Activated T-helper 1 cell treated with anti-CD3 and anti-CD28 coated beads, Interleukin-12 subunit alpha, Interleukin-12 subunit beta, Interleukin-2, Interleukin-4 antibody, amounts not matched to agents 30 ng/mL and 10 ng/mL and 1 ng/mL, durations not matched to agents 14 hours and 24 hours and 36 hours (primary cell): Measurements from ENCODE around the gene CDCP1. TPM values are rescaled to one million over a fixed set of nuclear protein-coding genes. Genes with fewer than 3 reads are reported as not detected.

Experiments used
- DNase-seq: peaks from one replicate; pipeline ENCODE4 v3.0.0; 2021; ENCODE audit warnings: low spot score
- H3K27ac Mint-ChIP-seq: one replicate; pipeline ENCODE4 v1.8.0; 2021; ENCODE audit warnings: mild to moderate bottlenecking, mixed read lengths
- H3K27me3 Mint-ChIP-seq: one replicate; pipeline ENCODE4 v1.8.0; 2022; ENCODE audit warnings: mild to moderate bottlenecking, moderate library complexity, mixed read lengths; ENCODE audit not compliant: insufficient read depth
- H3K36me3 Mint-ChIP-seq: one replicate; pipeline ENCODE4 v1.8.0; 2021; ENCODE audit warnings: low read depth, mixed read lengths
- H3K4me1 Mint-ChIP-seq: one replicate; pipeline ENCODE4 v1.8.0; 2021; ENCODE audit warnings: low read depth, mixed read lengths
- H3K4me3 Mint-ChIP-seq: one replicate; pipeline ENCODE4 v1.8.0; 2021; ENCODE audit warnings: mild to moderate bottlenecking, moderate library complexity, mixed read lengths
- H3K9me3 Mint-ChIP-seq: one replicate; pipeline ENCODE4 v1.8.0; 2021; ENCODE audit warnings: mixed read lengths
- intact Hi-C: fragments of 100-400 bp; cut with micrococcal nuclease; formaldehyde crosslinking; loops from one replicate; pipeline ENCODE4 v1.15.1; 2024
- total RNA-seq: library from RNA; stranded (reverse); gene quantifications from 2 replicates; pipeline ENCODE4 v1.2.3, GENCODE V29; 2022

The CDCP1 gene
- total RNA-seq, 1 donor from 2014 or later: 1.2 TPM

DNA sequence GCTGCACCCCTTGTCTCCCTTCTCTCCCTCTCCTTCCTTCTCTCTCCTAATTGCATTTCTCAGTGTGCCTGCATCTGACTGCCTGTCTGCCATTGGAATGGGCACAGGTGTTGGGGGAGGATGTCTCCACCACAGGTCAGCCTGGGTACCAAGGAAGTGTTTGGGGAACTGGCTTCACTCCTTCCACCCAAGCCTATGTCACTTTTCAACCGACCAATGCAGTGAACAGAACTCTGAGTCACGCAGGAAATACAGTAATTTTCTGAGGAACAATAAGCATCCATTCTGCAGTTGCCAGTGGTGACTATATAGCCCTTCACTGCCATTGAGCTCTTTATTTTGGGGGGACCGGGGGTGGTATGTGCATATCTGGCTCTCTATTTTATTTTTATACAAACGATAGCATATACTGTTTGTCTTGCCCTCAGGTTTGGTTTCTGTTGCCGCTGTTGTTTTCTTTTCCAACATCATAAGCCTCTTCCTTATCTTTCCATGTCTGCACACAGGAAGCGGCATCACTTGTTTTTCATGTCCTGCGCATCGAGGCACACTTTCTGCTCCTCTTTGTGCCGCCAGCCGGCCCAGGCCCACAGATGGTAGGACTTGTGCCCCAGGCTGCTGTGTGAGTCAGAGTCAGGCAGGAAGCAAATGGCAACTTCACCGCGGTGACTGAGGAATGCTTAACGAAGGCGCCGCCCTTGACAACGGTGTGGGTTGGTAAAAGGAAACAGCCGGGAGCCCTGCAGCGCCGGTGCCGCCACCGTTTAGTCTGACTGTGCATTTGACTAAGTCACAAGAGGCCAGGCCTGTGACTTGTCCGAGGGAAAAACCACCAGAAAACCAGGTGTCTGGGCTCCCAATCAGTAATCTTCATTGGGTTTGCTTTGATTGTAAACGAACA, 21.1 kb upstream of the CDCP1 start:
- peaks cover 4% of the 10 kb centered on the region for H3K27me3 Mint-ChIP-seq
- peaks cover 44% of the 10 kb centered on the region for H3K4me1 Mint-ChIP-seq
- peaks cover 4% of the 10 kb centered on the region for H3K36me3 Mint-ChIP-seq
- peaks cover 6% of the 10 kb centered on the region for H3K9me3 Mint-ChIP-seq
- peak; percentile 76 for DNase-seq
- H3K27ac Mint-ChIP-seq: peak overlapping the region; percentile 93
- intact Hi-C loops: loop anchor here (1.0 to 5.0 kb wide), 7 partner anchors 22 to 185 kb away; partner anchors contain the start of gene TMEM158
- peak overlapping the region; percentile 72 for H3K4me3 Mint-ChIP-seq

DNA sequence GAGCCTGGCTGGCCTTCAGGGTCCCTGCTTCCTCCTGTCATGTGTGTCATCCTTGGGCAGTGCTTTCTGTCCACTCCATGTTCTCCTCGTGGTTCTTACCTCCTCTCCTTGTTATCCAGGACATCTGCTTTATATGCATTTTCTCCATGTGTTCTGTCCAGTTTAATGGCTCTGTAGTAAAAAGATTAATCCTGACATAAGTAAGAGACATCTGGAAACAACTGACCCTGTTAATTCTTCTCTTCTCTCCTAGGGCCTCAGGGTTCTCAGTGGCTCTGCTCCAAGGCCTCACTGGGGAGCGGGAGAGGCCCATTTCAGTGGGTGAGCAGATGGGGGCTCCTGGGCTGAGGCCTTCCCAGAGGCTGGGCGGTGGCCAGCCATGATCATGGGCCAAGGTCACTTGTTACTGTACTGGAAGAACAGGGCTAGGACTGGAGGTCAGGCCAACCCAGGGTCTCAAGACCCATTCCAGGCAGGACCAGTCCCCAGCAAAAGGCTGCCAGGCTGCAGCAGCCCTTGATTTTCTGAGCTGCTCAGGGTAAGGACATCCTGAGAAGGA, 20.2 kb upstream of the CDCP1 start:
- intact Hi-C loops: loop anchor here (2.0 to 5.0 kb wide), 2 partner anchors 22 to 184 kb away; no protein-coding TSS in a partner anchor
- H3K36me3 Mint-ChIP-seq: peaks cover 4% of the 10 kb centered on the region
- peaks cover 44% of the 10 kb centered on the region for H3K4me1 Mint-ChIP-seq
- no peak overlapping the region for H3K4me3 Mint-ChIP-seq
- H3K27me3 Mint-ChIP-seq: peaks cover 4% of the 10 kb centered on the region
- no peak overlapping the region for H3K27ac Mint-ChIP-seq
- DNase-seq: no peak
- peaks cover 6% of the 10 kb centered on the region for H3K9me3 Mint-ChIP-seq

DNA sequence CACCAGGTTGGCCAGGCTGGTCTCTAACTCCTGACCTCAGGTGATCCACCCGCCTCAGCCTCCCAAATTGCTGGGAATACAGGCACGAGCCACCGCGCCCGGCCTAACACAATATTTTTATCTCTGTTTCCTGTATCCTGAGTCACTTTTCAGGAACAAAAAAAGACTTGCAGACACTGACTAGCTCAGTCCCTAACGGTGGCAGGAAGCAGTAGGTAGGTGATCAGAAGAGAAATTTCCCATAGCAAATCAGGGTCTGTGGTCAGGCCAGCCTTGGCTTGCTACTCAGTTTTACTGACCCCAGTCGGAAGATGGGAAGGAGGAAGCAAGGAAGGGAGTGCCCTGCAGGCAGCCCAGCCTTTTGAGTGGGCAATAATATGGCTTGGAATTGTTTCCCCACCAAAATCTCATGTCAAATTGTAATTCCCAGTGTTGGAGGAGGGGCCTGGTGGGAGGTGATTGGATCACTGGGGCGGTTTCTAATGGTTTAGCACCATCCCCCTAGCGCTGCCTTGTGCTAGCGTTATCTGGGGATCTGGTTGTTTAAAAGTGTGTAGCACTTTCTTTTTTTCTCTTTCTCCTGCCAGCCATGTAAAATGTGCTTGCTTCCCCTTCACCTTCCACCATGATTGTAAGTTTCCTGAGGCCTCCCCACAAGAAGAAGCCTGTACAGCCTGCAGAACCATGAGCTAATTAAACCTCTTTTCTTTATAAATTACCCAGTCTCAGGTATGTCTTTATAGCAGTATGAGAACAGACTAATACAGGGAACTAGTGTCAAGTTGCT, 19.5 kb upstream of the CDCP1 start:
- peak overlapping the region; percentile 26 for H3K27ac Mint-ChIP-seq
- no peak overlapping the region for H3K4me3 Mint-ChIP-seq
- H3K9me3 Mint-ChIP-seq: peaks cover 6% of the 10 kb centered on the region
- H3K4me1 Mint-ChIP-seq: peaks cover 38% of the 10 kb centered on the region
- DNase-seq: no peak
- intact Hi-C loops: loop anchor here (2.0 to 5.0 kb wide), 2 partner anchors 21 to 183 kb away; no protein-coding TSS in a partner anchor
- H3K27me3 Mint-ChIP-seq: peaks cover 10% of the 10 kb centered on the region
- H3K36me3 Mint-ChIP-seq: peaks cover 4% of the 10 kb centered on the region

DNA sequence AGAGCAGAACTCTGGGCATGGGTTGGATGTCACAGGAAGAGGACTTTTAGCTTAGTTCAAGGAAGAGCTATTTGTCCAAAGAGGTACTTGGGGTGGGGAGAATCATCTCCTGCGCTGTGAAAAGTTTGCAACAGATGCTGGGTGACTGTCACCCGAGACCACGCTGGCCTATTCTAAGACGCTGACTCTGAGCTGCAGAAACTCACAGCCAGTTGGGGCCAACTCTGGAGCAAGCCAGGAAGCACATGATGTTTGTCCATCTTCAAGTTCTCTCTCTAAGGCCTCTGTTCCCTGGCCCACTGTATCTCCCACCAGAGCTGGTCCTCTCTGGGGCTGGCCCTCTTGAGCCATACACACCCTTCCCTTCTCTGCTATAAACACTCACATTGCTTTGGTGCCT, 17.9 kb upstream of the CDCP1 start:
- Mint-ChIP-seq H3K9me3 (peaks cover 6% of the 10 kb centered on the region), H3K27me3 (peaks cover 20% of the 10 kb centered on the region), H3K36me3 (peaks cover 4% of the 10 kb centered on the region), H3K4me1 (peaks cover 32% of the 10 kb centered on the region), H3K4me3 (no peak overlapping the region), H3K27ac (no peak overlapping the region)
- DNase-seq: no peak
- intact Hi-C loops: no loop called here

DNA sequence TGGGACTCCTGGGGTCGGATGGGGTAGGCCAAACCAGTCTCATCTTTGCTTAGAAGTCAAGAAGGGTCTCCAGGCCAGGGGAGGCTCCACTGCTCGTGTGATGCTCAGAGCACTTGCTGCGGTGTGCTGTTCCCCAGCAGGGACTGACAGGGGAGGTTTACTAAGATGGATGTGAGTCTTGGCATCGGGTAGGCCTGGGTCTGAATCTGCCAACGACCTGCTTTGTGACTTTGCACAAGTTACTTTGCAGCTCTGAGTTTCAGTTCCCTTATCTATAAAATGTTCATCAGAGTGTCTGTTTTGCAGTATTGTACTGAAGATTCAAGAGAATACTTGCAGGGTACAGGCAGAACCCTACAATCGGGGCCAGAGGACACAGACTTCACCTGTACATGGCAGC, 17.3 kb upstream of the CDCP1 start:
- DNase-seq: no peak
- no peak overlapping the region for H3K4me3 Mint-ChIP-seq
- H3K27me3 Mint-ChIP-seq: peaks cover 22% of the 10 kb centered on the region
- H3K27ac Mint-ChIP-seq: no peak overlapping the region
- peaks cover 4% of the 10 kb centered on the region for H3K36me3 Mint-ChIP-seq
- peaks cover 6% of the 10 kb centered on the region for H3K9me3 Mint-ChIP-seq
- peaks cover 32% of the 10 kb centered on the region for H3K4me1 Mint-ChIP-seq
- intact Hi-C loops: no loop called here

DNA sequence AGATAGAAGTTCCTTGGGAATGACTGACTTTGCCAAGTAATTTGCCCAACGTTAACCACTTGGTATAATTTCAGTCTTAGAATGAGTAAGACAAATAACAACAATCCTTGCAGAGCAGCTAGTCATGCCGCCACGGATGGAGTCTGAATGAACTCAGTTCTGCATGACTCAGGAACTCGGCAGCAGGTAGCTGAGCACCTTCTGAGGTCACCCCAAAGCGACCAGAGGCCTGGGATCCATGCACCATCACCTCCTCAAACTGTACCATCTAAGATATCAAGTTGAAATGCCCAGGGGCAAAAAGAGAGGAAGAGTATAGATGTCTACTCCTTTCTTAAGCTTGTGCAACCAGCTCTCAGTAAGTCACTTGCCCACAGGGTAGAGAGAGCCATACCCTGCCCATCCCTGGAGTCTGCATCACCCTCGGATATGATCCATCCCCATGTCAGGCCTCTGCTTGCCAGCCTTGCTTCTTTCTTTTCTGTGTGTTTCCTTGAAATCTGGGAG, 8.5 kb upstream of the CDCP1 start:
- Mint-ChIP-seq H3K9me3 (peaks cover 14% of the 10 kb centered on the region), H3K27ac (no peak overlapping the region), H3K27me3 (peaks cover 39% of the 10 kb centered on the region), H3K4me3 (no peak overlapping the region), H3K4me1 (no peaks in the 10 kb centered on the region), H3K36me3 (no peaks in the 10 kb centered on the region)
- intact Hi-C loops: no loop called here
- DNase-seq: no peak

DNA sequence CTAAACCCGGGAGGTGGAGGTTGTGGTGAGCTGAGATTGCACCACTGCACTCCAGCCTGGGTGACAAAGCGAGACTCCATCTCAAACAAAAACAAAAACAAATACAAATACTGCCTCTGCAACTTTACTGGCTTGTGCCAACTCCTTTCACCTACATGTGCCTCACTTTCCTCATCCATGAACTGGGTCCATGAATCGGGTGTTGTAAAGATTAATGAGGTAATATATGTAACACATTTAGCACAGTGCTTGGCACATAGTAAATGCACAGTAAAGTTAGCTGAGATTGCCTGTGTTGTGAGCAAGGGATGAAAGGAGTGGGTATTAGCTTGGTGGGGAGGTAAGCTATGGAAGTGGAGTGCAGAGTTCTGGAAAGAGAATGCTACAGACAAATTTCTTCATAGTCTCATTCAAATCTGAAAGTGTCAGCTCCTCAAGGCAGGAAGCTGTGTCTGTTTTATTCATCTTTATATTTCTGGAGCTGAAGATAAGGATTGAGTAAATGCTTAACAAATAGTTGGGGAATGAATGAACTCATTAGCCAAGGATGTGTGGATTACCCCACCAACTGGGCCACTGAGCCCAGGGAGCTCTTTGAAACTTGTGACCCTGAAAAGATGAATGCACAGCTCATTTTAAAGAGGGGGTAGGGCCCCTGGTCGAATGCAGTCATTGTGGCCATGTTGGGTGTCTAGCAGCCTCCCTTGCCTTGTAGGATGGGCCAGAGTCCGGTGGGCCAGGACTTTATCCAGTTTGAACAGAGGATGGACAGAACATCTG, 7.7 kb upstream of the CDCP1 start:
- Mint-ChIP-seq H3K4me3 (no peak overlapping the region), H3K27ac (no peak overlapping the region), H3K27me3 (peaks cover 39% of the 10 kb centered on the region), H3K4me1 (no peaks in the 10 kb centered on the region), H3K36me3 (no peaks in the 10 kb centered on the region), H3K9me3 (peaks cover 14% of the 10 kb centered on the region)
- no peak for DNase-seq
- intact Hi-C loops: no loop called here

DNA sequence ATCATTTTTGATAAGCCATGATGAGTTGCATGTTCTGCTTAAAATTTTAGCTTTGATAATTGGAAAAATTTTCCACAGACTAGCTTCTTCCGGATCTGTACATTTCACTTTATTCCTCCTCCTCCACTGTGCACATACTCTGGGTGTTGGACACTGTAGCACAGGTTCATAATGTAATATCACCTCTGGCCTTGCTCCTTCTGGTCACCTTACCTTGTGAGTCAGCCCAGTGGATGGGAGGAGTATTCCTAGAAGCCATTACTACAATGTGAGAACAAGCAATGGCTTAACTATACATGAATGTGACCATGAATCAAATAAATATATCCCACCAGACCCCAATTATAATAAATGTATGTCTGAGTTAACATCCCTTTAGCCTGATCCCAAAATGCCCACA, 6.1 kb upstream of the CDCP1 start:
- Mint-ChIP-seq H3K27me3 (peaks cover 49% of the 10 kb centered on the region), H3K27ac (no peak overlapping the region), H3K4me1 (no peaks in the 10 kb centered on the region), H3K4me3 (no peak overlapping the region), H3K36me3 (no peaks in the 10 kb centered on the region), H3K9me3 (peaks cover 14% of the 10 kb centered on the region)
- no peak for DNase-seq
- intact Hi-C loops: no loop called here

DNA sequence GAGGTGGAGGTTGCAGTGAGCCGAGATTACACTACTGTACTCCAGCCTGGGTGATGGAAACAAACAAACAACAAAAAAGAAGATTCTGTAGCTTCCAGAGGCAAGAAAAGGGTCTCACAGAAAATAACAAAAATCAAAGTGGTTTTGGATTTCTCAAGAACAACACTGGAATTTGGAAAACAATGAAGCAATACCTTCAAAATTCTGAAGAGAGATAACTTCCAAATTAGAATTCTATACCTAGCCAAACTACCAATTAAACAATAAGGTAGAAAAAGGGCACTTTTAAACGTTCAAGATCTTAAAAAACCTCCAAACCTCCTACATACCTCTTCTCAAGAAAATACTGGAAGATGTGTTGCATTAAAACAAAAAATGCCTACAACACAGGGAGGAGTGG, 4.9 kb upstream of the CDCP1 start:
- DNase-seq: no peak
- Mint-ChIP-seq H3K4me1 (no peaks in the 10 kb centered on the region), H3K9me3 (peaks cover 14% of the 10 kb centered on the region), H3K27ac (no peak overlapping the region), H3K36me3 (no peaks in the 10 kb centered on the region), H3K4me3 (no peak overlapping the region), H3K27me3 (peaks cover 54% of the 10 kb centered on the region)
- intact Hi-C loops: no loop called here

DNA sequence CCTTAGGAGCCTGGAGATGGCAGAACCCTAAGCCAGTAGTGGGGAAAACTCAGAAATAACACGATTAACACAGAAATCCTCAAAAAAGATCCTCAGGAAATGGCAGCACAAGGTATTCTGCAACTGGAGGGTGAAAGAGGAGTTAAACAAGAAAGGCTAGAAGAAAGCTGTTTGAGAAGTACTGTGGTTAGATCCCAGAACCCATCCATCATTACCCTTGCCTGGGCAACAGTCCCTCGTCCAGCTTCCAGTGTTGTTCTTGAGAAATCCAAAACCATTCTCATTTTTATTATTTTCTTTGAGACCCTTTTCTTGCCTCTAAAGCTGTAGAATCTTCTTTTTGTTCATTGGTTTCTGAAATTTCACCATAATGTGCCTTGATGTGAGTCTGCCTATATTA, 2.7 kb upstream of the CDCP1 start:
- Mint-ChIP-seq H3K9me3 (peaks cover 14% of the 10 kb centered on the region), H3K27ac (no peak overlapping the region), H3K4me1 (peaks cover 5% of the 10 kb centered on the region), H3K36me3 (no peaks in the 10 kb centered on the region), H3K4me3 (no peak overlapping the region), H3K27me3 (peaks cover 61% of the 10 kb centered on the region)
- intact Hi-C loops: no loop called here
- no peak for DNase-seq

DNA sequence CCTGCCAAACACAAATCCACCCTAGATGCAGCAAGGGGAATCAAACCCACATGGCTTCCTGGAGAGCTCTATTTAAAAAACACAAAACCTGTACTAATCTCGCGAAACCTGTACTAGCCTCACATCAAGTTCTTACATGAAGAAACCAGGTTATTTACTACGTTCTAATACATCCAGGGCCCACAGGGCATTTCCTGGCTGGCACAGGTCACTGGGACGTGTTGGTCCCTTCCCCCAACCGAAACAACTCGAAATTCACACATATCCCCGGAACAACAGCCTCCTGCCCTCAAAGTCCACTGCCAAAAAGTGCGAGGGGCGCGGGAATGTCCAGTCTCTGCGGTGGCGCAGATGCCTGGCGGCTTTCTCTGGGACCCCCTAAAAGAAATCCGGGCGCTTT, 955 bp downstream of the CDCP1 start:
- Mint-ChIP-seq H3K27me3 (peaks cover 74% of the 10 kb centered on the region), H3K4me1 (peaks cover 5% of the 10 kb centered on the region), H3K9me3 (peaks cover 5% of the 10 kb centered on the region), H3K36me3 (no peaks in the 10 kb centered on the region), H3K4me3 (peak overlapping the region; percentile 51), H3K27ac (no peak overlapping the region)
- intact Hi-C loops: loop anchor here (2.0 kb wide), 1 partner anchor 22 kb away; no protein-coding TSS in a partner anchor
- DNase-seq: no peak
